ENCODE measurements around the gene IFNLR1. TPM values are rescaled to one million over a fixed set of nuclear protein-coding genes. Genes with fewer than 3 reads are reported as not detected.
"Not testable (repeated sequence)": the region's sequence is repeated elsewhere in the genome, so short reads cannot be mapped to it uniquely, and the experiment has no call there.

IFNLR1 gene
- 2.5 and 2.7 TPM in 2 replicates for total RNA-seq

- intact Hi-C loops (cut with micrococcal nuclease) = no loop called here
Observed at GRCh38 chr1:24186993-24187790, at the start of gene IFNLR1. TSS of gene IFNLR1 (minus strand) at chr1:24187289. CDS start at chr1:24187248, 41 bp downstream.

GRCh38 chr1:24235921-24236788, 49.1 kb upstream of the IFNLR1 start:
- intact Hi-C loops (cut with micrococcal nuclease) = no loop called here

DNA sequence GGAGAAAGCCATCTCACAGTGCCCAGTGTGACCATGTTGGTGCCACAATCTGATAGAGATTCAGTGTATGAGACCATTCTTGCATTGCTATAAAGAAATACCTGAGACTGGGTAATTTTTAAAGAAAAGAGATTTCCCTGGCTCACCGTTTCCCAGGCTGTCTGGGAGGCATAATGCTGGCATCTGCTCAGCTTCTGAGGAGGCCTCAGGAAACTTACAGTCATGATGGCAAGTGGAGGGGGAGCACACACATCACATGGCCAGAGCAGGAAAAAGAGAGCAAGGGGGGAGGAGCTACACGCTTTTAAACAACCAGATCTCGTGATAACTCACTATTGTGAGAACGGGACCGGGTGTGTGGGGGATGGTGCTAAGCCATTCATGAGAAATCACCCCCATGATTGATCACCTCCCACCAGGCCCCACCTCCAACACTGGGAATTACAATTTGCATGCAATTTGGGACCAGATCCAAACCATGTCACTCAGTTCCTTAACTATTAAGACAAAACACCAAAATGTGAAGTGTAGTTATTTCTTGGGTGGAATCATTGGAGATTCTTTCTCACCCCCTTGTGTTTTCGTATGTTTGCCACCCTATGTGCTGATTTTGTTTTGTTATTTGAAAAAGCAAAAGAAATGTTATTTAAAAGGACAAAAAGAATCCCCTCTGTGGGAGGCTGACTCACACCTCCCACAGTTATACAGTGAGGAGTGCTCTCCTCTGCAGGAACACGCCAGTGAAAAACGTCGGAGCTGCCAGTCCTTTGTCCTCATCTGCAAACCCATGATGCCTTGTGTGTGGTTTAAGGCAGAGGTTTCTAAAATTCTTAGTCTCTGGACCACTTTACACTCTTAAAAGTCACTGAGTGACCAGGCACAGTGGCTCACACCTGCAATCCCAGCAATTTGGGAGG, 46.9 kb upstream of the IFNLR1 start:
- intact Hi-C loops (cut with micrococcal nuclease) = no loop called here

- intact Hi-C loops (cut with micrococcal nuclease) = no loop called here
Observed at GRCh38 chr1:24231701-24232100, 44.6 kb upstream of the IFNLR1 start.

- intact Hi-C loops (cut with micrococcal nuclease) = no loop called here
Observed at GRCh38 chr1:24228311-24228710, 41.2 kb upstream of the IFNLR1 start.

- intact Hi-C loops (cut with micrococcal nuclease) = no loop called here
Observed at GRCh38 chr1:24226749-24227148, 39.7 kb upstream of the IFNLR1 start.

GRCh38 chr1:24224761-24225160, 37.7 kb upstream of the IFNLR1 start:
- intact Hi-C loops (cut with micrococcal nuclease) = no loop called here

DNA sequence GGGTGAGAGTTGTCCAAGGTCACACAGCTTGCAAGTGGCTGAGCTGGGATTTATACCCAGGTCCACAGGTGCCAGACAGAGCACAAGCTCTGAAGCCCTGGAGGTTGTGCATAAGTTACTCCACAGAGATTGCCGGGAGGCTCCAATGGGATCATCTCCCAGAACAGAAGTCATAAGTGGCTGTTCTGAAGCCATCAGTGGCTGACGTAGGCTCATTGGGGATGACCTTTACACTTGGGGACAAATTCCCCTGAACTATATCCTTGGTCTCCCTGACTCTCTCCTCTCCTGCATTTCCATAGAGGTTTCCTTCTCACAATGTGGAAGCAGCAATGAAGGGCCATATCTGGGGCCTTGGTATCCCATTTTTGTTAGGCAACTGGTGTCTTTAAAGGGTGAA, 37.0 kb upstream of the IFNLR1 start:
- intact Hi-C loops (cut with micrococcal nuclease) = no loop called here

GRCh38 chr1:24222793-24223192, 35.7 kb upstream of the IFNLR1 start:
- intact Hi-C loops (cut with micrococcal nuclease) = no loop called here

DNA sequence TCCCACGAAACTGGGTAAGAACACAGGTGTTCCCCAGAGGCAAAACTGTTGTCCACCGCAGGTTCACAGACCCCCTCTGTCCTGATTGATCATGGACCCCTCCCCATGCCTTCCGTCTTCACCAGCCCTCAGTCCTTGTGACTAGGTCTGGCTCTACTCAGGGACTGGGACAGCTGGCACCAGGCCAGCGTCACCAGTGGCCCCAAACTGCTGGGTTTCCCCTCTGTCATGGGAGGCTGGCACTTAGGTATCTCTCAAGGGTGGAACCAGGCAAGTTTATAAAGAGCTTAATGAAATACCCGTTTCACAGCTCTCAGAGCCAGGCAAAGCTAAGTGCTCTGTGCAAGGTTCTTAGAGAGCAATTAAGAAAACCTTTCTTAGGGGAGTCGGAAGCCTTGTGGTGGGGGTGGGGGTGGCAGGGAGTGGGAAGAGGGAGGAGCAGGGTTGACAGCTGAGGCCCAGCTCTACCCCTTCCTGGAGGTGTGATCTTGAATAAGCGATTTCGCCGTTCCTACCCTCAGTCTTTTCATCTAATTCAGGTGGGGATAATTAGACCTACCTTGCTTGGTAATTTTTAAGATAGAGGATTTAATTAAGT, 35.0 kb upstream of the IFNLR1 start:
- intact Hi-C loops (cut with micrococcal nuclease) = no loop called here

DNA sequence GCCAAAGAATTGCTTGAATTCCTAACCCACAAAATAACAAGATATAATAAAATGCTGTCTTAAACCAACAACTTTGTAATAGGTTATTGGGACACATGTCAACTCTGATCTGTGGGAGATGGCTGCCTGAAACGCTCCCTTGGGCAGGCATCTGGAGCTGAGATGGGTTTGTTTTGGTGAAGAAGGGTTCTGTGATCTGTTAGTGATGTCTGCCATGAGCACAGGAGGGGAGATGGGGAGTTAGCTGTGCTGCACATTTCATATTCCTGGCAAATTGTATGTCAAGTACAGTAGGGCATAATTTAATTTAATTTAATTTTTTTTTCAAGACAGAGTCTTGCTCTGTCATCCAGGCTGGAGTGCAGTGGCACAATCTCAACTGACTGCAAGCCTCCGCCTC, 34.2 kb upstream of the IFNLR1 start:
- intact Hi-C loops (cut with micrococcal nuclease) = no loop called here

- intact Hi-C loops (cut with micrococcal nuclease) = no loop called here
Observed at GRCh38 chr1:24216276-24217074, 29.4 kb upstream of the IFNLR1 start.

- intact Hi-C loops (cut with micrococcal nuclease) = no loop called here
Observed at GRCh38 chr1:24215226-24215814, 28.2 kb upstream of the IFNLR1 start.

- intact Hi-C loops (cut with micrococcal nuclease) = no loop called here
Observed at GRCh38 chr1:24212376-24212775, 25.3 kb upstream of the IFNLR1 start.

GRCh38 chr1:24210195-24210627, 23.1 kb upstream of the IFNLR1 start:
- intact Hi-C loops (cut with micrococcal nuclease) = no loop called here

- intact Hi-C loops (cut with micrococcal nuclease) = no loop called here
Observed at GRCh38 chr1:24209097-24209496, 22.0 kb upstream of the IFNLR1 start.

DNA sequence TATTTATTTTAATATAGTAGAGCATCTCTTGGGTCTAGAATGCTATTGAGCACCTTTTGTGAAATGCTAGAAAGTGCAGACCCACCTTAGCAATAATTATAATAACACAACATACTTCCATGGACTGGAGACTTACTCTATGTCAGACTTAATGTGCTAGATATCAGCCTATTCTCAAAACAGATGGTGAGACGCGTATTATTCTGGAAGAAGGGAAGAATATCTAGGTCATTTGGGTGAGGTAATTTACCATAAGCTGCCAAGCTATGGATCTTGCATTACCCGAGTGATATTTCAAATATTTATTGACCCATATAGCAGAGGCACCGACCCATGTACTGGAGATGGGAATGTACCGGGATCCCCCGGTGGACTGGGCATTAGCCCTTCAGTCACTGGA, 20.6 kb upstream of the IFNLR1 start:
- intact Hi-C loops (cut with micrococcal nuclease) = no loop called here

GRCh38 chr1:24207395-24207687, 20.3 kb upstream of the IFNLR1 start:
- intact Hi-C loops (cut with micrococcal nuclease) = not testable (repeated sequence)

GRCh38 chr1:24206516-24207394, 19.7 kb upstream of the IFNLR1 start:
- intact Hi-C loops (cut with micrococcal nuclease) = no loop called here

Measured in T-helper 2 cell treated with Interferon-gamma antibody and Interleukin-4, amounts not matched to agents 100 ng/mL and 5 ng/mL, for 36 hours (primary cell).